AG04450 (cell line): ENCODE data around the gene FUS. TPM values are rescaled to one million over a fixed set of nuclear protein-coding genes. Genes with fewer than 3 reads are reported as not detected.

Experiments
- CTCF ChIA-PET: fragments of 300-600, 350-600 bp; formaldehyde crosslinking; extraction: SDS; loops from one replicate; lab custom pipeline; 2022; ENCODE audit warnings: antibody characterized with exemption, inconsistent platforms; lab: Charles Lee
- POLR2A ChIA-PET: fragments of 350-600 bp; formaldehyde crosslinking; extraction: SDS; loops from one replicate; lab custom pipeline; 2021; ENCODE audit warnings: antibody characterized with exemption, inconsistent platforms; lab: Yijun Ruan, JAX
- DNase-seq: peaks from one replicate; pipeline ENCODE4 v3.0.0-alpha.2; 2011; ENCODE audit warnings: low read depth, low spot score
- H3K27ac ChIP-seq: one replicate; pipeline ENCODE4 v1.5.1; 2012; ENCODE audit warnings: low read depth, low read length, control low read depth
- H3K27me3 ChIP-seq: one replicate; pipeline ENCODE4 v1.6.0; 2012; ENCODE audit warnings: low read length; ENCODE audit not compliant: control insufficient read depth, insufficient read depth
- H3K4me3 ChIP-seq: 2 replicates; pipeline ENCODE4 v1.5.1; 2011; ENCODE audit warnings: mild to moderate bottlenecking, low read depth, low read length, control low read depth
- H3K9me3 ChIP-seq: 2 replicates; pipeline ENCODE4 v1.5.1; 2012; ENCODE audit warnings: low read length; ENCODE audit not compliant: control insufficient read depth, insufficient read depth
- polyA plus RNA-seq: library from polyadenylated mRNA; depleted of rRNA; stranded (reverse); fragments of >200 nt; gene quantifications from 2 replicates; pipeline ENCODE4 v1.2.3, GENCODE V29; 2011
- TF ChIP-seq, protein P1 (sequence below): IDR thresholded peaks from 2 replicates; pipeline ENCODE4 v1.5.1; 2011; ENCODE audit warnings: low read depth, low read length, control low read depth, inconsistent platforms

The FUS gene
- polyA plus RNA-seq, 1 experiment, result 166 TPM

DNA sequence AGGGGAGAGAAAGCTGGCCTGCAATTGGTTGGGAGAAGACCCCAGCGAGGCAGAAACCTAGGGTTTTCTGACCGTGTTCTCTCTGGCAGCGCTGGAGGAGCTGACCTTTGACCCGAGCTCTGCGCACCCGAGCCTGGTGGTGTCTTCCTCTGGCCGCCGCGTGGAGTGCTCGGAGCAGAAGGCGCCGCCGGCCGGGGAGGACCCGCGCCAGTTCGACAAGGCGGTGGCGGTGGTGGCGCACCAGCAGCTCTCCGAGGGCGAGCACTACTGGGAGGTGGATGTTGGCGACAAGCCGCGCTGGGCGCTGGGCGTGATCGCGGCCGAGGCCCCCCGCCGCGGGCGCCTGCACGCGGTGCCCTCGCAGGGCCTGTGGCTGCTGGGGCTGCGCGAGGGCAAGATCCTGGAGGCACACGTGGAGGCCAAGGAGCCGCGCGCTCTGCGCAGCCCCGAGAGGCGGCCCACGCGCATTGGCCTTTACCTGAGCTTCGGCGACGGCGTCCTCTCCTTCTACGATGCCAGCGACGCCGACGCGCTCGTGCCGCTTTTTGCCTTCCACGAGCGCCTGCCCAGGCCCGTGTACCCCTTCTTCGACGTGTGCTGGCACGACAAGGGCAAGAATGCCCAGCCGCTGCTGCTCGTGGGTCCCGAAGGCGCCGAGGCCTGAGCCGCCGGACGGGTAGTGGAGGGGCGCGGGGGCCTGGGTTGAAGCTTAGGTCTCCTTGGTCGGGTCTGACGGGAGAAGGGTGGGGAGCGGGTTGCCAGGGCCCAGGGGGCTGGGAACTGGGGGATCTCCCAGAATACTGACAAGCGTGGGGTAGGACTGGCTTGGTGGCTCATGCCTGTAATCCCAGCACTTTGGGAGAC, 44.4 kb downstream of the FUS start:
- no peak for DNase-seq
- no peaks in the 10 kb centered on the region; the same call in 1 of the 2 replicates for H3K9me3 ChIP-seq
- POLR2A ChIA-PET, result no interaction called here
- TF ChIP-seq, protein P1, sequence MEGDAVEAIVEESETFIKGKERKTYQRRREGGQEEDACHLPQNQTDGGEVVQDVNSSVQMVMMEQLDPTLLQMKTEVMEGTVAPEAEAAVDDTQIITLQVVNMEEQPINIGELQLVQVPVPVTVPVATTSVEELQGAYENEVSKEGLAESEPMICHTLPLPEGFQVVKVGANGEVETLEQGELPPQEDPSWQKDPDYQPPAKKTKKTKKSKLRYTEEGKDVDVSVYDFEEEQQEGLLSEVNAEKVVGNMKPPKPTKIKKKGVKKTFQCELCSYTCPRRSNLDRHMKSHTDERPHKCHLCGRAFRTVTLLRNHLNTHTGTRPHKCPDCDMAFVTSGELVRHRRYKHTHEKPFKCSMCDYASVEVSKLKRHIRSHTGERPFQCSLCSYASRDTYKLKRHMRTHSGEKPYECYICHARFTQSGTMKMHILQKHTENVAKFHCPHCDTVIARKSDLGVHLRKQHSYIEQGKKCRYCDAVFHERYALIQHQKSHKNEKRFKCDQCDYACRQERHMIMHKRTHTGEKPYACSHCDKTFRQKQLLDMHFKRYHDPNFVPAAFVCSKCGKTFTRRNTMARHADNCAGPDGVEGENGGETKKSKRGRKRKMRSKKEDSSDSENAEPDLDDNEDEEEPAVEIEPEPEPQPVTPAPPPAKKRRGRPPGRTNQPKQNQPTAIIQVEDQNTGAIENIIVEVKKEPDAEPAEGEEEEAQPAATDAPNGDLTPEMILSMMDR, result no peak
- no peaks in the 10 kb centered on the region for H3K27me3 ChIP-seq
- no peak overlapping the region for H3K4me3 ChIP-seq
- CTCF ChIA-PET, result no interaction called here
- no peak overlapping the region for H3K27ac ChIP-seq

DNA sequence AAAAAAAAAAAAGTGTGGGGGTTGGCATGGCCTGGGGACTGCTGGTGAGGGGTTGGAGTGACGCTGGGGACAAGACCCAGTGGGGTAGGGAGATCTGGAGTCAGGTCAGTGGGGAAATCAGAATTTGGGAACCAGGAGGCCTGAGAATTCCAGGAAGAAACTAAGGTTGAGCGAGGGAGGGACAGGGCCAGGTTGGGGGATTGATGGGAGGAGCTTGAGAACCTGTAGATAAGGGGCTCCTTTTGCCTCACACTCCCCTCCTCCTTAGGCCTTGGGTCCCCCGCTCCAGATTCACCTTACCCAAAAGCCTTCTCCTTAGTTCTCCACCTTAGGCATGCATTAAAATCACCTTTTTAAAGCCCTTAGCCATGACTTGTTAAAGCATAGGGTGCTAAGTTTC, 45.3 kb downstream of the FUS start:
- Histone ChIP-seq H3K4me3 (no peak overlapping the region), H3K27ac (no peak overlapping the region), H3K27me3 (no peaks in the 10 kb centered on the region), H3K9me3 (no peaks in the 10 kb centered on the region; the same call in 1 of the 2 replicates)
- POLR2A ChIA-PET, result no interaction called here
- TF ChIP-seq, protein P1, result no peak
- no peak for DNase-seq
- CTCF ChIA-PET, result no interaction called here

DNA sequence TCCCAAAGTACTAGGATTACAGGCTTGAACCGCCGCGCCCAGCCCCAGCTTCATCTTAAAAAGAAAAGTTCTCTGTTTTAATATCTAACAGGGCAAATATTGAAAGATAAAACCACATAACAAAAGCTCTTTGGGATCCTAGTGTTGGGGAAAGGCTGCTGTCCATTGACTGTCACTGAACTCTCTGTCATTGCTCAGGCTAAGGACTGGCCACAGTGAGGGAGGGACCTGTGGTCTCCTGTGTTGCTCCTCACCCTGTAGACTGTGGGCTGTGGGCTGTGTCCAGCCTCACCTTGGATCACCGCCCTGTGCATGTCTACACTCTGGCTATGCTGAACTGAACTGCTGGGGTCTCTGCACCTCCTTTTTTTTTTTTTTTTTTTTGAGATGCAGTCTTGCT, 48.3 kb downstream of the FUS start:
- no peak for DNase-seq
- POLR2A ChIA-PET, result no interaction called here
- CTCF ChIA-PET, result no interaction called here

DNA sequence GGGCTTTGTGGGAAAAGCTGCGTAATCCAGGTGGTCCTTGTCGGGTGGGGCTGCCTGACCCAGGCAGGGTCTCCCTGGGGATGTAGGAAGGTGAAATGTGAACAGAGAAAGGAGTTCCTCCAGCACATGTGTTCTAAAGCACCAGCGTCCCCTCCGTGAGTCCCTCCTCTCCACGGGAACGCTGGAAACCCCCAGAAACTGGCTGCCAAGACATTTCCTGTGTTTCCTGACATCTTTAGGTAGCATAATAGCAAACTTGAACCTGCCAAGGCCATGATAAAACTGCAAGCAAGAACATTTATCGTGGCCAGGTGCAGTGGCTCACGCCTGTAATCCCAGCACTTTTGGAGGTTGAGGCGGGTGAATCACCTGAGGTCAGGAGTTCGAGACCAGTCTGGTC, 49.6 kb downstream of the FUS start:
- CTCF ChIA-PET, result no interaction called here
- no peak overlapping the region for H3K27ac ChIP-seq
- POLR2A ChIA-PET, result no interaction called here

More for the DNA sequence above, 48.3 kb downstream of the FUS start:
- no peak overlapping the region for H3K27ac ChIP-seq
- no peak overlapping the region for H3K4me3 ChIP-seq
- TF ChIP-seq, protein P1, result no peak
- H3K9me3 ChIP-seq, result peaks cover 4% of the 10 kb centered on the region; the same call in 1 of the 2 replicates
- H3K27me3 ChIP-seq, result no peaks in the 10 kb centered on the region

DNA sequence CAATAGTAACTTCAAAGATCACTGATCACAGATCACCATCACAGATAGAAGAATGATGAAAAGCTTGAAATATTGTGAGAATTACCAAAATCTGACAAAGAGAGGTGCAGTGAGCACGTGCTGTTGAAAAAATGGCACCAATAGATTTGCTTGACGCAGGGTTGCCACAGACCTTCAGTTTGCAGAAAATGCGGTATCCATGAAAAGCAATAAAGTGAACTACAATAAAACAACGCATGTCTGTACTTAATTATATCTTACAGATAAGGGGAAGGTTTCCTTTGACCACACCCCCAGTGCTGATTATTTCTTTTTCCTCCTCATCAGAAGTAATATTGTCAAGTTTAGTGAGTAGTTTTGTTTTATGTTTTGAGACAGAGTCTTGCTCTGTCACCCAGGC, 58.1 kb downstream of the FUS start:
- ChIA-PET POLR2A (no interaction called here), CTCF (no interaction called here)
- peaks cover 2% of the 10 kb centered on the region for H3K27me3 ChIP-seq
- H3K9me3 ChIP-seq, result no peaks in the 10 kb centered on the region
- H3K4me3 ChIP-seq, result no peak overlapping the region
- DNase-seq, result no peak
- TF ChIP-seq, protein P1, result no peak
- H3K27ac ChIP-seq, result no peak overlapping the region

More for the DNA sequence above, 49.6 kb downstream of the FUS start:
- Histone ChIP-seq H3K9me3 (peaks cover 4% of the 10 kb centered on the region; the same call in 1 of the 2 replicates), H3K27me3 (no peaks in the 10 kb centered on the region), H3K4me3 (no peak overlapping the region)
- TF ChIP-seq, protein P1, result no peak
- no peak for DNase-seq
